ENCODE results near the gene LRRC8E. TPM values are rescaled to one million over a fixed set of nuclear protein-coding genes. Genes with fewer than 3 reads are reported as not detected.

The LRRC8E gene
- total RNA-seq, 1 donor from 2014 or later, result not detected

GRCh38 chr19:7866399-7867091 is 21.8 kb upstream of the LRRC8E start:
- intact Hi-C loops (cut with micrococcal nuclease), result loop anchor here (5.0 kb wide), 1 partner anchor 39 kb away; no protein-coding TSS in a partner anchor
- peaks cover 33% of the 10 kb centered on the region for H3K27me3 Mint-ChIP-seq (ENCODE audit: low read depth)
- H3K27ac Mint-ChIP-seq, result no peak overlapping the region
- H3K36me3 Mint-ChIP-seq (ENCODE audit: low read depth), result no peaks in the 10 kb centered on the region
- H3K4me1 Mint-ChIP-seq (ENCODE audit: low read depth), result peaks cover 14% of the 10 kb centered on the region
- DNase-seq (ENCODE audit: low spot score), result no peak
- no peaks in the 10 kb centered on the region for H3K9me3 Mint-ChIP-seq
- no peak overlapping the region for H3K4me3 Mint-ChIP-seq (ENCODE audit: low read depth)

- Mint-ChIP-seq H3K27me3 (ENCODE audit: low read depth) (peaks cover 38% of the 10 kb centered on the region), H3K4me1 (ENCODE audit: low read depth) (peaks cover 18% of the 10 kb centered on the region), H3K4me3 (ENCODE audit: low read depth) (no peak overlapping the region), H3K27ac (no peak overlapping the region), H3K9me3 (no peaks in the 10 kb centered on the region), H3K36me3 (ENCODE audit: low read depth) (no peaks in the 10 kb centered on the region)
- DNase-seq (ENCODE audit: low spot score), result no peak
- intact Hi-C loops (cut with micrococcal nuclease), result loop anchor here (5.0 kb wide), 1 partner anchor 40 kb away; no protein-coding TSS in a partner anchor
These were observed 21.0 kb upstream of the LRRC8E start for GRCh38 chr19:7867092-7867844.

- H3K4me3 Mint-ChIP-seq (ENCODE audit: low read depth), result peak overlapping the region; percentile 63
- H3K27me3 Mint-ChIP-seq (ENCODE audit: low read depth), result peaks cover 42% of the 10 kb centered on the region
- no peak overlapping the region for H3K27ac Mint-ChIP-seq
- no peaks in the 10 kb centered on the region for H3K9me3 Mint-ChIP-seq
- intact Hi-C loops (cut with micrococcal nuclease), result loop anchor here (5.0 kb wide), 1 partner anchor 41 kb away; no protein-coding TSS in a partner anchor
- no peaks in the 10 kb centered on the region for H3K36me3 Mint-ChIP-seq (ENCODE audit: low read depth)
- DNase-seq (ENCODE audit: low spot score), result no peak
- peaks cover 20% of the 10 kb centered on the region for H3K4me1 Mint-ChIP-seq (ENCODE audit: low read depth)
These were observed 20.0 kb upstream of the LRRC8E start for GRCh38 chr19:7868326-7868670.

- peak; percentile 78 for DNase-seq (ENCODE audit: low spot score)
- no peaks in the 10 kb centered on the region for H3K36me3 Mint-ChIP-seq (ENCODE audit: low read depth)
- intact Hi-C loops (cut with micrococcal nuclease), result loop anchor here (5.0 kb wide), 1 partner anchor 42 kb away; no protein-coding TSS in a partner anchor
These were observed 19.4 kb upstream of the LRRC8E start for GRCh38 chr19:7868671-7869452.

GRCh38 chr19:7869453-7869909 is 18.8 kb upstream of the LRRC8E start:
- Mint-ChIP-seq H3K27ac (no peak overlapping the region), H3K9me3 (no peaks in the 10 kb centered on the region), H3K27me3 (ENCODE audit: low read depth) (peaks cover 41% of the 10 kb centered on the region), H3K36me3 (ENCODE audit: low read depth) (no peaks in the 10 kb centered on the region), H3K4me3 (ENCODE audit: low read depth) (peak overlapping the region; percentile 60), H3K4me1 (ENCODE audit: low read depth) (peaks cover 20% of the 10 kb centered on the region)
- intact Hi-C loops (cut with micrococcal nuclease), result loop anchor here (5.0 kb wide), 1 partner anchor 42 kb away; no protein-coding TSS in a partner anchor
- DNase-seq (ENCODE audit: low spot score), result peak; percentile 70

More at GRCh38 chr19:7868671-7869452, 19.4 kb upstream of the LRRC8E start:
- Mint-ChIP-seq H3K4me1 (ENCODE audit: low read depth) (peaks cover 20% of the 10 kb centered on the region), H3K27ac (peak overlapping the region; percentile 28), H3K9me3 (no peaks in the 10 kb centered on the region), H3K4me3 (ENCODE audit: low read depth) (peak overlapping the region; percentile 63), H3K27me3 (ENCODE audit: low read depth) (peaks cover 42% of the 10 kb centered on the region)

GRCh38 chr19:7869910-7870511 is 18.3 kb upstream of the LRRC8E start:
- peak; percentile 27 for DNase-seq (ENCODE audit: low spot score)
- peak overlapping the region; percentile 42 for H3K4me3 Mint-ChIP-seq (ENCODE audit: low read depth)
- H3K27ac Mint-ChIP-seq, result no peak overlapping the region
- intact Hi-C loops (cut with micrococcal nuclease), result loop anchor here (5.0 kb wide), 1 partner anchor 43 kb away; no protein-coding TSS in a partner anchor
- H3K27me3 Mint-ChIP-seq (ENCODE audit: low read depth), result peaks cover 41% of the 10 kb centered on the region
- no peaks in the 10 kb centered on the region for H3K9me3 Mint-ChIP-seq
- no peaks in the 10 kb centered on the region for H3K36me3 Mint-ChIP-seq (ENCODE audit: low read depth)
- H3K4me1 Mint-ChIP-seq (ENCODE audit: low read depth), result peaks cover 20% of the 10 kb centered on the region

GRCh38 chr19:7870571-7871436 is 17.5 kb upstream of the LRRC8E start:
- H3K27me3 Mint-ChIP-seq (ENCODE audit: low read depth), result peaks cover 41% of the 10 kb centered on the region
- intact Hi-C loops (cut with micrococcal nuclease), result no loop called here

GRCh38 chr19:7871437-7872305 is 16.6 kb upstream of the LRRC8E start:
- no peak overlapping the region for H3K27ac Mint-ChIP-seq
- peaks cover 14% of the 10 kb centered on the region for H3K4me1 Mint-ChIP-seq (ENCODE audit: low read depth)
- intact Hi-C loops (cut with micrococcal nuclease), result no loop called here
- H3K9me3 Mint-ChIP-seq, result no peaks in the 10 kb centered on the region
- H3K36me3 Mint-ChIP-seq (ENCODE audit: low read depth), result no peaks in the 10 kb centered on the region
- H3K27me3 Mint-ChIP-seq (ENCODE audit: low read depth), result peaks cover 45% of the 10 kb centered on the region
- peak overlapping the region; percentile 59 for H3K4me3 Mint-ChIP-seq (ENCODE audit: low read depth)
- DNase-seq (ENCODE audit: low spot score), result peak; percentile 71

More at GRCh38 chr19:7870571-7871436, 17.5 kb upstream of the LRRC8E start:
- Mint-ChIP-seq H3K36me3 (ENCODE audit: low read depth) (no peaks in the 10 kb centered on the region), H3K9me3 (no peaks in the 10 kb centered on the region), H3K4me1 (ENCODE audit: low read depth) (peaks cover 14% of the 10 kb centered on the region), H3K4me3 (ENCODE audit: low read depth) (peak overlapping the region; percentile 59), H3K27ac (no peak overlapping the region)
- DNase-seq (ENCODE audit: low spot score), result peak; percentile 49

GRCh38 chr19:7872306-7873204 is 15.8 kb upstream of the LRRC8E start:
- Mint-ChIP-seq H3K4me3 (ENCODE audit: low read depth) (no peak overlapping the region), H3K36me3 (ENCODE audit: low read depth) (no peaks in the 10 kb centered on the region), H3K9me3 (no peaks in the 10 kb centered on the region), H3K27me3 (ENCODE audit: low read depth) (peaks cover 39% of the 10 kb centered on the region), H3K4me1 (ENCODE audit: low read depth) (peaks cover 14% of the 10 kb centered on the region), H3K27ac (no peak overlapping the region)
- no peak for DNase-seq (ENCODE audit: low spot score)
- intact Hi-C loops (cut with micrococcal nuclease), result no loop called here

GRCh38 chr19:7873304-7874075 is 14.8 kb upstream of the LRRC8E start:
- no peak overlapping the region for H3K27ac Mint-ChIP-seq
- H3K36me3 Mint-ChIP-seq (ENCODE audit: low read depth), result no peaks in the 10 kb centered on the region
- H3K9me3 Mint-ChIP-seq, result no peaks in the 10 kb centered on the region
- H3K4me1 Mint-ChIP-seq (ENCODE audit: low read depth), result peaks cover 14% of the 10 kb centered on the region
- peak overlapping the region; percentile 63 for H3K4me3 Mint-ChIP-seq (ENCODE audit: low read depth)
- intact Hi-C loops (cut with micrococcal nuclease), result no loop called here
- no peak for DNase-seq (ENCODE audit: low spot score)
- H3K27me3 Mint-ChIP-seq (ENCODE audit: low read depth), result peaks cover 38% of the 10 kb centered on the region
